ENCODE measurements around the gene ABCC1.

ABCC1 gene

GRCh38 chr16:15993946-15994665 is 44.7 kb downstream of the ABCC1 start:
- WGBS (ENCODE audit: extremely low coverage, insufficient coverage, insufficient read length): no CpG with 5 or more reads among the region's 9 CpGs
- H4K91ac ChIP-seq (ENCODE audit: low read depth, low read length): no peak overlapping the region
- no peak overlapping the region for H4K8ac ChIP-seq (ENCODE audit: low read depth, low read length)
- H3K9ac ChIP-seq (ENCODE audit: low read length): no peak overlapping the region
- H2AK5ac ChIP-seq (ENCODE audit: low read length): no peak overlapping the region
- no peak overlapping the region for H2AFZ ChIP-seq (ENCODE audit: insufficient read depth, low read length, poor library complexity)
- DNase-seq: no peak
- H3K4ac ChIP-seq (ENCODE audit: low read depth, low read length): no peak overlapping the region
- no peaks in the 10 kb centered on the region for H3K79me2 ChIP-seq (ENCODE audit: control insufficient read depth, insufficient read depth, low read length, poor library complexity)
- no peak overlapping the region for H3K18ac ChIP-seq (ENCODE audit: low read length)
- H3K14ac ChIP-seq (ENCODE audit: low read length): no peak overlapping the region
- H4K12ac ChIP-seq (ENCODE audit: low read depth, low read length): no peak overlapping the region
- no peak overlapping the region for H3K27ac ChIP-seq (ENCODE audit: low read depth, low read length)
- H3K4me3 ChIP-seq (ENCODE audit: low read depth, low read length): no peak overlapping the region
- H2BK120ac ChIP-seq (ENCODE audit: insufficient read depth, low read length, poor library complexity): no peak overlapping the region
- H3K36me3 ChIP-seq (ENCODE audit: control insufficient read depth in 1 of 2, insufficient read depth in 2 of 2, low read length in 2 of 2): peaks cover 0 to 3% of the 10 kb centered on the region in 2 experiments
- H3K79me1 ChIP-seq (ENCODE audit: low read length): no peaks in the 10 kb centered on the region
- no peak overlapping the region for H2BK12ac ChIP-seq (ENCODE audit: low read length)
- H3K4me2 ChIP-seq (ENCODE audit: low read length): no peak overlapping the region
- no peak overlapping the region for H3K23ac ChIP-seq (ENCODE audit: low read length)
- H2BK5ac ChIP-seq (ENCODE audit: low read depth, low read length, poor library complexity): no peak overlapping the region
- no peaks in the 10 kb centered on the region for H3K9me3 ChIP-seq (ENCODE audit: insufficient read depth, low read depth, low read length)
- no peaks in the 10 kb centered on the region for H3K27me3 ChIP-seq (ENCODE audit: insufficient read depth, low read length)
- peaks cover 9% of the 10 kb centered on the region in 2 experiments for H3K4me1 ChIP-seq (ENCODE audit: control insufficient read depth in 1 of 2, insufficient read depth in 2 of 2, low read length in 2 of 2)

DNA sequence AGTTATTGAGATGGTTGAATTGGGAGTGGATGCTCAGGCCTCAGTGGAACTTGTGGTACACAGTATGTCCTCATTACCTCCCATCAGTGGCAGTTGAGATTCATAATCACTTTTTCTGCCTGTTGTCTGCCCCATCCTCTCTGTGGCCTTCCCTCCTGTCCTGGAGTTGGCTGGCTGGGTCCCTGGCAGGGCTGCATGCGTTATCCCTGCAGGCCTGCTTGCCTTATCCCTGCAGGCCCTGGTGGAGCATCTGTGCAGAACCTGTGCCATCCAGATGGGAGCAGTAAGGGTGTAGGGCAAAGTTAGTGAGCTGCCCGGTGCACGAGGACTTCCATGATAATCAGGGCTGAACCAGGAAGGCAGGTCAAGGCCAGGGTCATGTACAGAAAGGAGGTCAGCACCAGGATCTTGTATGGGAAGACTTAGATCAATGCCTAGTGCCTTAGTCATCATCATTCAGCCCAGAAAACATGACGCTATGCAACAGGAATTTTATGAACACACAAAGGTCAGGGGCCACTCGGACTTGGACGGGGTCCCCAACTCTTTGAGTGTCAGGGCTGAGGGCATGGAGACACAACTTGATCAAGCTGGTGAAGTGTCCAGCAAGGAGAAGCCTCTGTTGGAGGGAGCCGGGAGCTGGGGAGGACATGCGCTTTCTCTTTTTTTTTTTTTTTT is 47.2 kb downstream of the ABCC1 start:
- Histone ChIP-seq H3K79me1 (ENCODE audit: low read length) (no peaks in the 10 kb centered on the region), H3K23ac (ENCODE audit: low read length) (no peak overlapping the region), H3K4me3 (ENCODE audit: low read depth, low read length) (no peak overlapping the region), H3K4me2 (ENCODE audit: low read length) (no peak overlapping the region), H3K14ac (ENCODE audit: low read length) (no peak overlapping the region), H4K8ac (ENCODE audit: low read depth, low read length) (no peak overlapping the region), H2BK12ac (ENCODE audit: low read length) (no peak overlapping the region), H2BK120ac (ENCODE audit: insufficient read depth, low read length, poor library complexity) (no peak overlapping the region), H4K12ac (ENCODE audit: low read depth, low read length) (no peak overlapping the region), H3K4ac (ENCODE audit: low read depth, low read length) (no peak overlapping the region), H3K79me2 (ENCODE audit: control insufficient read depth, insufficient read depth, low read length, poor library complexity) (no peaks in the 10 kb centered on the region), H3K4me1 (ENCODE audit: control insufficient read depth in 1 of 2, insufficient read depth in 2 of 2, low read length in 2 of 2) (peaks cover 9% of the 10 kb centered on the region in 2 experiments), H3K36me3 (ENCODE audit: control insufficient read depth in 1 of 2, insufficient read depth in 2 of 2, low read length in 2 of 2) (peaks cover 0 to 3% of the 10 kb centered on the region in 2 experiments), H2AFZ (ENCODE audit: insufficient read depth, low read length, poor library complexity) (no peak overlapping the region), H3K27ac (ENCODE audit: low read depth, low read length) (no peak overlapping the region), H2AK5ac (ENCODE audit: low read length) (no peak overlapping the region), H3K9me3 (ENCODE audit: insufficient read depth, low read depth, low read length) (no peaks in the 10 kb centered on the region), H2BK5ac (ENCODE audit: low read depth, low read length, poor library complexity) (no peak overlapping the region), H3K18ac (ENCODE audit: low read length) (no peak overlapping the region), H4K91ac (ENCODE audit: low read depth, low read length) (no peak overlapping the region), H3K9ac (ENCODE audit: low read length) (no peak overlapping the region), H3K27me3 (ENCODE audit: insufficient read depth, low read length) (no peaks in the 10 kb centered on the region)
- DNase-seq: peak in 1 of 2 donors; percentile 48
- no CpG with 5 or more reads among the region's 8 CpGs for WGBS (ENCODE audit: extremely low coverage, insufficient coverage, insufficient read length)

DNA sequence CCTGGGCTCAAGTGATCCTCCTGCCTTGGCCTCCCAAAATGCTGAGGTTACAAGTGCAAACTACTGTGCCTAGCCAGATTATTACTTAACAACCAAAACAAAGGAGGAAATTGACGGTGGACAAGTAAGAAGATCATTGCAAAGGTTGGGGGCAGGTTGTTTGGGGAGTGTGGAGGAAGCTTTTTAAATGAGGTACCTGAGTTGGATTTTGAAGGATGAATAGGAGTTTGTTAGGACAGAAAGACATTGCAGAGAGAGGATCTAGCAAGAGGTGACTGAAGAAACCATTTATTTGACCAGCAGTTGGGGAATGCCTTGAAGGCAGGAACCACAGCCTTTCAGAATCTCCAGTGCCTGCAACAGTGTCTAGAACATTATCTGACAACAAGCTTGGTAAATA is 51.3 kb downstream of the ABCC1 start:
- Histone ChIP-seq H2AFZ (ENCODE audit: insufficient read depth, low read length, poor library complexity) (no peak overlapping the region), H3K4me3 (ENCODE audit: low read depth, low read length) (no peak overlapping the region), H3K4ac (ENCODE audit: low read depth, low read length) (no peak overlapping the region), H4K8ac (ENCODE audit: low read depth, low read length) (no peak overlapping the region), H4K12ac (ENCODE audit: low read depth, low read length) (no peak overlapping the region), H3K4me1 (ENCODE audit: control insufficient read depth in 1 of 2, insufficient read depth in 2 of 2, low read length in 2 of 2) (peaks cover 9 to 11% of the 10 kb centered on the region in 2 experiments), H2BK12ac (ENCODE audit: low read length) (no peak overlapping the region), H3K9me3 (ENCODE audit: insufficient read depth, low read depth, low read length) (peaks cover 2% of the 10 kb centered on the region), H3K18ac (ENCODE audit: low read length) (no peak overlapping the region), H3K27me3 (ENCODE audit: insufficient read depth, low read length) (no peaks in the 10 kb centered on the region), H4K91ac (ENCODE audit: low read depth, low read length) (no peak overlapping the region), H3K36me3 (ENCODE audit: control insufficient read depth in 1 of 2, insufficient read depth in 2 of 2, low read length in 2 of 2) (no peaks in the 10 kb centered on the region), H3K4me2 (ENCODE audit: low read length) (no peak overlapping the region), H3K79me1 (ENCODE audit: low read length) (no peaks in the 10 kb centered on the region), H2BK5ac (ENCODE audit: low read depth, low read length, poor library complexity) (no peak overlapping the region), H3K27ac (ENCODE audit: low read depth, low read length) (no peak overlapping the region), H3K9ac (ENCODE audit: low read length) (no peak overlapping the region), H3K14ac (ENCODE audit: low read length) (no peak overlapping the region), H3K79me2 (ENCODE audit: control insufficient read depth, insufficient read depth, low read length, poor library complexity) (no peaks in the 10 kb centered on the region), H3K23ac (ENCODE audit: low read length) (no peak overlapping the region), H2BK120ac (ENCODE audit: insufficient read depth, low read length, poor library complexity) (no peak overlapping the region), H2AK5ac (ENCODE audit: low read length) (no peak overlapping the region)
- DNase-seq: no peak
- WGBS (ENCODE audit: extremely low coverage, insufficient coverage, insufficient read length): no CpG with 5 or more reads among the region's 1 CpG

- H3K79me1 ChIP-seq (ENCODE audit: low read length): no peaks in the 10 kb centered on the region
- H3K4me1 ChIP-seq (ENCODE audit: control insufficient read depth in 1 of 2, insufficient read depth in 2 of 2, low read length in 2 of 2): peaks cover 3 to 7% of the 10 kb centered on the region in 2 experiments
- no peak overlapping the region for H3K27ac ChIP-seq (ENCODE audit: low read depth, low read length)
- no peak overlapping the region for H4K8ac ChIP-seq (ENCODE audit: low read depth, low read length)
- H3K4ac ChIP-seq (ENCODE audit: low read depth, low read length): no peak overlapping the region
- no CpG with 5 or more reads among the region's 6 CpGs for whole genome bisulfite sequencing (ENCODE audit: extremely low coverage, insufficient coverage, insufficient read length)
- no peak overlapping the region for H3K18ac ChIP-seq (ENCODE audit: low read length)
- H2AK5ac ChIP-seq (ENCODE audit: low read length): no peak overlapping the region
- H3K4me2 ChIP-seq (ENCODE audit: low read length): no peak overlapping the region
- no peaks in the 10 kb centered on the region for H3K79me2 ChIP-seq (ENCODE audit: control insufficient read depth, insufficient read depth, low read length, poor library complexity)
- no peak overlapping the region for H2BK5ac ChIP-seq (ENCODE audit: low read depth, low read length, poor library complexity)
- H4K91ac ChIP-seq (ENCODE audit: low read depth, low read length): no peak overlapping the region
- peaks cover 2% of the 10 kb centered on the region for H3K9me3 ChIP-seq (ENCODE audit: insufficient read depth, low read depth, low read length)
- no peak overlapping the region for H2BK12ac ChIP-seq (ENCODE audit: low read length)
- H3K27me3 ChIP-seq (ENCODE audit: insufficient read depth, low read length): no peaks in the 10 kb centered on the region
- H3K23ac ChIP-seq (ENCODE audit: low read length): no peak overlapping the region
- no peaks in the 10 kb centered on the region for H3K36me3 ChIP-seq (ENCODE audit: control insufficient read depth in 1 of 2, insufficient read depth in 2 of 2, low read length in 2 of 2)
- H3K9ac ChIP-seq (ENCODE audit: low read length): no peak overlapping the region
- no peak overlapping the region for H4K12ac ChIP-seq (ENCODE audit: low read depth, low read length)
- H3K4me3 ChIP-seq (ENCODE audit: low read depth, low read length): no peak overlapping the region
- DNase-seq: no peak
- no peak overlapping the region for H3K14ac ChIP-seq (ENCODE audit: low read length)
- H2AFZ ChIP-seq (ENCODE audit: insufficient read depth, low read length, poor library complexity): no peak overlapping the region
- no peak overlapping the region for H2BK120ac ChIP-seq (ENCODE audit: insufficient read depth, low read length, poor library complexity)
Measured at GRCh38 chr16:16001596-16002255, 52.3 kb downstream of the ABCC1 start.

Data from trophoblast cell (in vitro differentiated cells and primary cell).